Lower leg skin (tissue), 4 donors: ENCODE measurements around the gene OSBPL3. TPM values are rescaled to one million over a fixed set of nuclear protein-coding genes. Genes with fewer than 3 reads are reported as not detected.

Source experiments
- DNase-seq, 2 donors: peaks; one replicate each; pipeline ENCODE4 v3.0.0-alpha.2; 2019; ENCODE audit warnings: low spot score in 2 of 2
- H3K4me3 ChIP-seq: fragments of 200-600 bp; sonication (generic); 2 replicates; pipeline ENCODE4 v1.5.1; 2017; ENCODE audit warnings: mild to moderate bottlenecking, low read depth; ENCODE audit not compliant: poor library complexity, severe bottlenecking
- CTCF ChIP-seq, 3 donors: fragments of 450-650 bp; IDR thresholded peaks; one replicate each; pipeline ENCODE4 v1.5.1; 2016; ENCODE audit warnings: antibody characterized with exemption in 3 of 3, mild to moderate bottlenecking in 3 of 3, moderate library complexity in 2 of 3
- POLR2A ChIP-seq, 2 donors: fragments of 450-650 bp; IDR thresholded peaks; one replicate each; pipeline ENCODE4 v1.6.1; 2016 to 2017; ENCODE audit warnings: antibody characterized with exemption in 2 of 2, mild to moderate bottlenecking in 1 of 2, moderate library complexity in 1 of 2
- WGBS, 2 donors: methylation state at CpG; one replicate each; pipeline ENCODE4 v1.1.5; 2018; 5-methylcytosine and 5-hydroxymethylcytosine counted together
- intact Hi-C: fragments of 100-400 bp; cut with DNase I; formaldehyde crosslinking; loops from one replicate; pipeline ENCODE4 v1.15.0; 2023; ENCODE audit warnings: low total_unique reads
- total RNA-seq, 4 donors: library from RNA; depleted of rRNA; stranded (reverse); fragments of >200 nt; gene quantifications; one replicate each; pipeline ENCODE4 v1.1.0, GENCODE V29; 2016

Gene OSBPL3
- total RNA-seq, 4 donors from 2014 or later: 21.9 to 40.3 (median 23.7) TPM

GRCh38 chr7:24903559-24903958 lies 76.4 kb downstream of the OSBPL3 start:
- TF ChIP-seq CTCF (IDR thresholded peaks at IDR 0.05): no peak
- no peak for TF ChIP-seq POLR2A (IDR thresholded peaks at IDR 0.05)
- DNase-seq: no peak
- 89 to 93% methylated on average over 3 of the region's 3 CpGs for whole genome bisulfite sequencing, 2 donors
- intact Hi-C loops: no loop called here
- no peak overlapping the region for H3K4me3 ChIP-seq

- no peak for DNase-seq
- intact Hi-C loops: no loop called here
- no peak for TF ChIP-seq CTCF (IDR thresholded peaks at IDR 0.05)
- TF ChIP-seq POLR2A (IDR thresholded peaks at IDR 0.05): no peak
- no peak overlapping the region for H3K4me3 ChIP-seq
- WGBS, 2 donors: 86 to 91% methylated on average over 2 of the region's 2 CpGs
Measured at GRCh38 chr7:24902931-24903330, 77.0 kb downstream of the OSBPL3 start.

GRCh38 chr7:24902276-24902675 lies 77.7 kb downstream of the OSBPL3 start:
- H3K4me3 ChIP-seq: no peak overlapping the region
- intact Hi-C loops: no loop called here
- no peak for TF ChIP-seq CTCF (IDR thresholded peaks at IDR 0.05)
- no peak for TF ChIP-seq POLR2A (IDR thresholded peaks at IDR 0.05)
- DNase-seq: no peak
- WGBS, 2 donors: 82 to 86% methylated on average over 2 of the region's 2 CpGs

- 87 to 95% methylated on average over 4 of the region's 4 CpGs for WGBS, 2 donors
- intact Hi-C loops: no loop called here
- H3K4me3 ChIP-seq: no peak overlapping the region
- no peak for DNase-seq
- no peak for TF ChIP-seq POLR2A (IDR thresholded peaks at IDR 0.05)
- TF ChIP-seq CTCF (IDR thresholded peaks at IDR 0.05): no peak
Measured at GRCh38 chr7:24899905-24900304, 80.1 kb downstream of the OSBPL3 start.

- intact Hi-C loops: no loop called here
- 85 to 93% methylated on average over 1 of the region's 1 CpG for WGBS, 2 donors
- TF ChIP-seq POLR2A (IDR thresholded peaks at IDR 0.05) (no peak), CTCF (IDR thresholded peaks at IDR 0.05) (no peak)
- no peak for DNase-seq
- H3K4me3 ChIP-seq: no peak overlapping the region
Measured at GRCh38 chr7:24899161-24899560, 80.8 kb downstream of the OSBPL3 start.

- intact Hi-C loops: no loop called here
- TF ChIP-seq POLR2A (IDR thresholded peaks at IDR 0.05) (no peak), CTCF (IDR thresholded peaks at IDR 0.05) (no peak)
- H3K4me3 ChIP-seq: no peak overlapping the region
- DNase-seq: no peak
- WGBS, 2 donors: 87 to 88% methylated on average over 4 of the region's 4 CpGs
Measured at GRCh38 chr7:24898691-24899090, 81.3 kb downstream of the OSBPL3 start.
